ENCODE measurements around the gene FUOM. TPM values are rescaled to one million over a fixed set of nuclear protein-coding genes. Genes with fewer than 3 reads are reported as not detected.

FUOM gene
- total and polyA plus RNA-seq, 2 of the 4 experiments (the other 2 are of a cell fraction): 26.3 to 52.8 TPM

DNA sequence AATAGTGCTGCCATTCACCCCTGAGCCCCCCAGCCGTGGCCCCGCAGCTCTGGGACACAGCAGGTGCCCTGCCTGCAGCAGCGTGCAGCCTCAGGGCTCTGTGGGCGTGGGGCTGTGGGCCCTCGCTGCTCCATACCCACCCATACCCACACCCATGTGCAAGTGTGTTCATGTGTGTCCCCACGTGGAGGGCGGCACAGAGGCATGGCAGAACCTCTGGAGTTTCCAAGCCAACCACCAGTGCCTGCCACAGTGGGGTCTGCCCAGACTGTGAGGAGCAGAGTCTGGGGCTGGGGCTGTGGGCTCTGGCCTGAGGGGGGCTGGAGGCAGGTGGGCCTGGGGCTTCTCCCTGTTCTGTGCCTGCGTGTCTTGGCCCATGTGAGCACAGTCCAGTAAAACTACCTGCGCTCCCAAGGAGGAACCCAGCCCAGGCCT lies 8.2 kb downstream of the FUOM start:
- CTCF ChIA-PET: no interaction called here
- no peak overlapping the region for H3K14ac ChIP-seq (replicated peaks; ENCODE audit: low read depth, low read length)
- BruUV-seq (replicated peaks): no TSS peak
- H3K27ac ChIP-seq (ENCODE audit: insufficient read depth, low read length): no peak overlapping the region
- WGBS, 2 experiments (ENCODE audit: extremely low coverage in 2 of 2, insufficient read length in 1 of 2): 100% methylated on average over 1 of the region's 9 CpGs; no CpG with 5 or more reads in 1 of the 2 experiments
- H4K8ac ChIP-seq (ENCODE audit: low read depth in 2 of 2, low read length in 2 of 2): no peak overlapping the region
- no peak overlapping the region for H3K4me3 ChIP-seq (ENCODE audit: insufficient read depth, low read depth, low read length)
- no peak overlapping the region for H2AK5ac ChIP-seq (ENCODE audit: low read depth, low read length)
- no peaks in the 10 kb centered on the region for H3K4me1 ChIP-seq (ENCODE audit: control insufficient read depth, insufficient read depth, low read length)
- no peak overlapping the region for H2BK120ac ChIP-seq (ENCODE audit: low read depth, low read length)
- H3K9me3 ChIP-seq (ENCODE audit: control insufficient read depth, insufficient read depth, low read length): no peaks in the 10 kb centered on the region
- no peak overlapping the region for H2BK15ac ChIP-seq (ENCODE audit: low read depth, low read length)
- H3K4ac ChIP-seq (ENCODE audit: low read depth, low read length): no peak overlapping the region
- peaks cover 3% of the 10 kb centered on the region; the same call in 1 of the 2 replicates for H4K20me1 ChIP-seq (ENCODE audit: insufficient read depth, low read length)
- dilution Hi-C loops (cut with HindIII; ENCODE audit: low sequenced_read_pairs, unreplicated experiment): no loop called here
- peaks cover 9% of the 10 kb centered on the region; the same call in 1 of the 2 replicates for H3K27me3 ChIP-seq (ENCODE audit: control insufficient read depth, insufficient read depth, low read length)
- in situ Hi-C loops (cut with MboI; ENCODE audit: low sequenced_read_pairs): no loop called here
- ATAC-seq (ENCODE audit: low read depth): no peak
- H3K79me1 ChIP-seq (ENCODE audit: low read depth in 1 of 2, low read length in 2 of 2): no peaks in the 10 kb centered on the region
- H3K4me2 ChIP-seq (ENCODE audit: low read depth, low read length): no peak overlapping the region
- DNase-seq: no peak
- intact Hi-C loops (cut with micrococcal nuclease): no loop called here
- peak overlapping the region; percentile 51 for H2AFZ ChIP-seq (replicated peaks; ENCODE audit: low read length, poor library complexity)
- TF ChIP-seq SMC3 (IDR thresholded peaks at IDR 0.05; ENCODE audit: low read depth, low read length): no peak
- no peak for TF ChIP-seq CHD1 (IDR thresholded peaks at IDR 0.05; ENCODE audit: low read depth, low read length)
- TF ChIP-seq USF2 (IDR thresholded peaks at IDR 0.05; ENCODE audit: low read depth, low read length): no peak
- TF ChIP-seq POLR2A (IDR thresholded peaks at IDR 0.05; ENCODE audit: low read depth, low read length): no peak
- no peak overlapping the region for H3K23ac ChIP-seq (ENCODE audit: low read depth, low read length)
- H3K36me3 ChIP-seq (ENCODE audit: control insufficient read depth, insufficient read depth, low read length): no peaks in the 10 kb centered on the region
- POLR2A ChIA-PET (ENCODE audit: unreplicated experiment): no interaction called here
- no peak overlapping the region for H3K56ac ChIP-seq (ENCODE audit: extremely low read depth, insufficient read depth, low read length)
- no peak overlapping the region for H3K18ac ChIP-seq (ENCODE audit: low read depth, low read length)
- 0 out of 2 replicates have a peak, but pooled peaks cover 5% of the 10 kb centered on the region for H3K9me1 ChIP-seq (ENCODE audit: insufficient read depth, low read length)
- no peak overlapping the region for H2BK5ac ChIP-seq (ENCODE audit: low read depth, low read length, poor library complexity, severe bottlenecking)
- H3K9ac ChIP-seq (ENCODE audit: low read depth, low read length): no peak overlapping the region
- H2AK9ac ChIP-seq (replicated peaks; ENCODE audit: low read depth, low read length, poor library complexity): no peak overlapping the region
- no peak overlapping the region for H4K5ac ChIP-seq (ENCODE audit: low read depth, low read length)
- no peak overlapping the region for H4K91ac ChIP-seq (ENCODE audit: insufficient read depth, low read depth, low read length)
- H2BK20ac ChIP-seq (ENCODE audit: low read depth, low read length): no peak overlapping the region
